NB4 (cell line): Measurements from ENCODE around the gene GSTP1.

Source experiments
- CTCF ChIP-seq: IDR thresholded peaks from one replicate; pipeline ENCODE4 v1.5.1; 2012; ENCODE audit warnings: low read depth, low read length
- MAX ChIP-seq: IDR thresholded peaks from 2 replicates; pipeline ENCODE4 v1.6.1; 2011; ENCODE audit warnings: low read depth, low read length
- POLR2A ChIP-seq: IDR thresholded peaks from 2 replicates; pipeline ENCODE4 v1.6.1; 2011; ENCODE audit warnings: mild to moderate bottlenecking; ENCODE audit not compliant: insufficient read length; ENCODE audit errors: extremely low read depth

GRCh38 chr11:67612751-67613150, 29.1 kb downstream of the GSTP1 start:
- TF ChIP-seq CTCF (no peak), POLR2A (no peak), MAX (no peak)
